ENCODE data around the gene OGFOD3. TPM values are rescaled to one million over a fixed set of nuclear protein-coding genes. Genes with fewer than 3 reads are reported as not detected.

The OGFOD3 gene
- total RNA-seq, 1 donor from 2014 or later, result 18.4 TPM

- ATAC-seq (no peak), DNase-seq (ENCODE audit: low spot score) (no peak)
Observed at GRCh38 chr17:82343560-82343959, 74.8 kb downstream of the OGFOD3 start.

- DNase-seq (ENCODE audit: low spot score) (no peak), ATAC-seq (no peak)
Observed at GRCh38 chr17:82342361-82343079, 75.9 kb downstream of the OGFOD3 start.

DNA sequence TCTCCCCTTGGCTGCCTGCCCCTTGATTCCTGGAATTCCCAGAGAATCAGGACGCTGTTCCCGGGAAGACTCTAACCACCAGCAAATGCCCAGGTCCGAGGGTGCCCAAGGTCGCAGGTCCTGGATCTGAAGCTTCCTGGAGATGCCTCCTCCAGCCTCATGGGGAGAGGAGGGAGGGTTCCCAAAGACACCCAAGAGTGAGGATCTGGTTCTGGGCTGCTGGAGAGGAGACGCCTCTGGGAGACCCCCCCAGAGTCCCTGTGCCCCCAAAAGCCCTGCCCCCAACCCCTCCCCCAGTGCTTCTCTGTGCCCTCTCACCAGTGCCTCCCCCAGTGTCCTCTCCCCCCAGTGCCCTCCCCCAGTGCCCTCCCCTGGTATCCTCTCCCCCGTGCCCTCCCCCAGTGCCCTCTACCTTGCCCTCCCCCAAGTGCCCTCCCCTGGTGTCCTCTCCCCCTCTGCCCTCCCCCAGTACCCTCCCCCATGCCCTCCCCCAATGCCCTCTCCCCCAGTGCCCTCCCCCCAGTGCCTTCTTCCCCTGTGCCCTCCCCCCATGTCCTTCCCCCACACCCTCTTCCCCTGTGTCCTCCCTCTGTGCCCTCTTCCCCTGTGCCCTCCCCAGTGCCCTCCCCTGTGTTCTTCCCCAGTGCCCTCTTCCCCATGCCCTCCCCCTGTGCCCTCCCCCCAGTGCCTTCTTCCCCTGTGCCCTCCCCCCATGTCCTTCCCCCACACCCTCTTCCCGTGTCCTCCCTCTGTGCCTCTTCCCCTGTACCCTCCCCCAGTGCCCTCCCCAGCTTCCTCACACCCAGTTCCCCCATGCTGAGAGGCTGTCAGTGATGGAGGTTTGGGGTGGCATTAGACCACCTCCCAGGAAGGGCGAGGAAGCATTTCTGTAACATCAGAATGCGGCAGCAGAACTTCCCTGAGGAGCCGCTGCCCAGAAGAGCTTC lies 78.5 kb downstream of the OGFOD3 start:
- no peak for DNase-seq (ENCODE audit: low spot score)
- no peak for ATAC-seq

Other genes with a start within 250 kb of the OGFOD3 start
- 32.8 TPM for gene CCDC57, start 205.7 kb downstream of the OGFOD3 start, total RNA-seq
- gene SLC16A3, start 189.5 kb downstream of the OGFOD3 start, total RNA-seq, result 6.9 TPM
- gene CSNK1D, start 144.9 kb downstream of the OGFOD3 start, total RNA-seq, result 49.6 TPM
- gene CD7, start 101.0 kb downstream of the OGFOD3 start, total RNA-seq, result 1.4 TPM
- gene SECTM1, start 84.8 kb downstream of the OGFOD3 start, total RNA-seq, result 3.0 TPM
- gene TEX19, start 59.3 kb downstream of the OGFOD3 start, total RNA-seq, result not detected
- gene UTS2R, start 46.8 kb downstream of the OGFOD3 start, total RNA-seq, result not detected
- gene HEXD, start 239 bp downstream of the OGFOD3 start, total RNA-seq, result 44.3 TPM
- 35.5 TPM for gene CYBC1, start 32.2 kb upstream of the OGFOD3 start, total RNA-seq
- 22.5 TPM for gene NARF, start 40.2 kb upstream of the OGFOD3 start, total RNA-seq
- 16.2 TPM for gene FOXK2, start 101.1 kb upstream of the OGFOD3 start, total RNA-seq
- 26.6 TPM for gene WDR45B, start 229.9 kb upstream of the OGFOD3 start, total RNA-seq

Measured in left lobe of liver (tissue), 2 donors.